GM23338 (cell line): ENCODE measurements around the gene SEC22A. TPM values are rescaled to one million over a fixed set of nuclear protein-coding genes. Genes with fewer than 3 reads are reported as not detected.

Source experiments
- ATAC-seq: fragments of 200-7000 bp; cut with Tn5 transposase; 3 replicates; pipeline ENCODE4 v1.9.1; 2020
- DNase-seq: peaks from one replicate; pipeline ENCODE4 v3.0.0-alpha.2; 2015; ENCODE audit warnings: low spot score
- H2AFZ ChIP-seq: fragments of 200-600 bp; sonication (generic); 2 replicates; pipeline ENCODE4 v1.8.0; 2016; ENCODE audit warnings: antibody characterized with exemption, mild to moderate bottlenecking, moderate library complexity
- H3F3A ChIP-seq: fragments of 200-600 bp; sonication (generic); replicated peaks from 2 replicates; pipeline ENCODE4 v1.8.0; 2017; ENCODE audit warnings: antibody characterized with exemption, mixed run types, low read depth
- H3K27ac ChIP-seq: fragments of 200-600 bp; sonication (generic); 2 replicates; pipeline ENCODE4 v1.6.1; 2016; ENCODE audit warnings: low read depth
- H3K27me3 ChIP-seq: fragments of 200-600 bp; sonication (generic); 2 replicates; pipeline ENCODE4 v1.8.0; 2016; ENCODE audit warnings: mild to moderate bottlenecking, mixed run types, moderate library complexity; ENCODE audit not compliant: insufficient read depth
- H3K36me3 ChIP-seq: fragments of 200-600 bp; sonication (generic); 2 replicates; pipeline ENCODE4 v1.8.0; 2016; ENCODE audit warnings: mild to moderate bottlenecking; ENCODE audit not compliant: insufficient read depth
- H3K4me1 ChIP-seq: fragments of 200-600 bp; sonication (generic); 2 replicates; pipeline ENCODE4 v1.8.0; 2016; ENCODE audit warnings: mild to moderate bottlenecking, moderate library complexity; ENCODE audit not compliant: insufficient read depth
- H3K4me2 ChIP-seq: fragments of 200-600 bp; sonication (generic); 2 replicates; pipeline ENCODE4 v1.7.1; 2017; ENCODE audit warnings: mixed run types
- H3K4me3 ChIP-seq: fragments of 200-600 bp; sonication (generic); 2 replicates; pipeline ENCODE4 v1.6.1; 2016; ENCODE audit warnings: mixed run types
- H3K79me2 ChIP-seq: fragments of 200-600 bp; sonication (generic); replicated peaks from 2 replicates; pipeline ENCODE4 v1.8.0; 2017; ENCODE audit warnings: mild to moderate bottlenecking; ENCODE audit not compliant: insufficient read depth
- H3K9me2 ChIP-seq: fragments of 200-600 bp; sonication (generic); 2 replicates; pipeline ENCODE4 v1.8.0; 2017; ENCODE audit not compliant: insufficient read depth
- H4K20me1 ChIP-seq: fragments of 200-600 bp; sonication (generic); replicated peaks from 2 replicates; pipeline ENCODE4 v1.8.0; 2017; ENCODE audit warnings: mild to moderate bottlenecking; ENCODE audit not compliant: insufficient read depth
- H3K27ac Mint-ChIP-seq: 2 replicates; pipeline ENCODE4 v1.8.0; 2020; ENCODE audit warnings: inconsistent platforms, mild to moderate bottlenecking, moderate library complexity, mixed read lengths
- H3K27me3 Mint-ChIP-seq: 3 replicates; pipeline ENCODE4 v1.8.0; 2022; ENCODE audit warnings: low read depth, mild to moderate bottlenecking, moderate library complexity, mixed read lengths, inconsistent platforms; ENCODE audit not compliant: insufficient read depth, poor library complexity
- H3K36me3 Mint-ChIP-seq: 3 replicates; pipeline ENCODE4 v1.8.0; 2021; ENCODE audit warnings: low read depth, mild to moderate bottlenecking, inconsistent platforms, moderate library complexity, mixed read lengths
- H3K4me1 Mint-ChIP-seq: 3 replicates; pipeline ENCODE4 v1.8.0; 2020; ENCODE audit warnings: mild to moderate bottlenecking, inconsistent platforms, mixed read lengths
- H3K4me3 Mint-ChIP-seq: 3 replicates; pipeline ENCODE4 v1.8.0; 2021; ENCODE audit warnings: moderate library complexity, mild to moderate bottlenecking, inconsistent platforms, mixed read lengths
- H3K9me3 Mint-ChIP-seq: 3 replicates; pipeline ENCODE4 v1.8.0; 2020; ENCODE audit warnings: moderate library complexity, mild to moderate bottlenecking, inconsistent platforms, mixed read lengths
- CREB1 ChIP-seq: fragments of 250-450 bp; sonication (Bioruptor Pico); IDR thresholded peaks from 2 replicates; pipeline ENCODE4 v1.5.0; 2020; ENCODE audit warnings: low read depth, mild to moderate bottlenecking, moderate library complexity
- EZH2 ChIP-seq: fragments of 200-600 bp; sonication (generic); IDR thresholded peaks from one replicate; pipeline ENCODE4 v1.8.0; 2017; ENCODE audit warnings: antibody characterized with exemption, mild to moderate bottlenecking, low read depth; ENCODE audit not compliant: unreplicated experiment
- EZH2phosphoT487 ChIP-seq: fragments of 200-600 bp; sonication (generic); IDR thresholded peaks from one replicate; pipeline ENCODE4 v1.8.1; 2018; ENCODE audit warnings: antibody characterized with exemption; ENCODE audit not compliant: unreplicated experiment
- JUNB ChIP-seq: IDR thresholded peaks from one replicate; pipeline ENCODE4 v1.6.1; 2016; ENCODE audit warnings: antibody characterized with exemption; ENCODE audit not compliant: unreplicated experiment
- NANOG ChIP-seq: IDR thresholded peaks from 2 replicates; pipeline ENCODE4 v1.6.1; 2016; ENCODE audit warnings: antibody characterized with exemption, borderline replicate concordance
- POLR2AphosphoS5 ChIP-seq: IDR thresholded peaks from 2 replicates; pipeline ENCODE4 v1.6.1; 2016; ENCODE audit warnings: antibody characterized with exemption, low read depth
- STAT1 ChIP-seq: IDR thresholded peaks from one replicate; pipeline ENCODE4 v1.6.1; 2016; ENCODE audit warnings: antibody characterized with exemption; ENCODE audit not compliant: unreplicated experiment
- ZNF114 ChIP-seq: fragments of 250-450 bp; sonication (Bioruptor Pico); IDR thresholded peaks from 2 replicates; pipeline ENCODE4 v1.5.0; 2020; ENCODE audit warnings: mild to moderate bottlenecking, moderate library complexity
- ZNF331 ChIP-seq: fragments of 250-450 bp; sonication (Bioruptor Pico); IDR thresholded peaks from 2 replicates; pipeline ENCODE4 v1.5.0; 2020; ENCODE audit warnings: low read depth, mild to moderate bottlenecking, moderate library complexity
- long read RNA-seq: library from polyadenylated mRNA; unstranded; transcript quantifications from one replicate; pipeline ENCODE4 v2.0.0, GENCODE V29; 2020; ENCODE audit not compliant: unreplicated experiment
- polyA plus RNA-seq: library from polyadenylated mRNA; unstranded; fragments of >200 nt; fragmentation: Nextera tagmentation; extraction: Ambion mirVana; gene quantifications from 2 replicates; pipeline ENCODE4 v1.2.1, GENCODE V29; 2016
- total RNA-seq: library from RNA; depleted of rRNA; stranded (reverse); fragments of >200 nt; shearing (Covaris generic); gene quantifications from 2 replicates; pipeline ENCODE4 v1.2.3, GENCODE V29; 2014; rRNA removed
- TF ChIP-seq, protein P1 (sequence below), 2 experiments: fragments of 200-600 bp in 1 of 2; sonication (generic) in 1 of 2; conservative IDR thresholded peaks; 2 replicates each; pipeline versions ENCODE4 v1.5.1 to v1.6.1; 2016 to 2017; ENCODE audit warnings: antibody characterized with exemption in 2 of 2, low read depth in 2 of 2, mild to moderate bottlenecking in 2 of 2, moderate library complexity in 1 of 2
- TF ChIP-seq, protein P2 (sequence below): IDR thresholded peaks from one replicate; pipeline ENCODE4 v1.6.1; 2018; ENCODE audit warnings: antibody characterized with exemption; ENCODE audit not compliant: unreplicated experiment
- TF ChIP-seq, protein P3 (sequence below): fragments of 250-450 bp; sonication (Bioruptor Pico); IDR thresholded peaks from 2 replicates; pipeline ENCODE4 v1.5.0; 2020; ENCODE audit warnings: mild to moderate bottlenecking, moderate library complexity

The SEC22A gene, protein sequence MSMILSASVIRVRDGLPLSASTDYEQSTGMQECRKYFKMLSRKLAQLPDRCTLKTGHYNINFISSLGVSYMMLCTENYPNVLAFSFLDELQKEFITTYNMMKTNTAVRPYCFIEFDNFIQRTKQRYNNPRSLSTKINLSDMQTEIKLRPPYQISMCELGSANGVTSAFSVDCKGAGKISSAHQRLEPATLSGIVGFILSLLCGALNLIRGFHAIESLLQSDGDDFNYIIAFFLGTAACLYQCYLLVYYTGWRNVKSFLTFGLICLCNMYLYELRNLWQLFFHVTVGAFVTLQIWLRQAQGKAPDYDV
- total RNA-seq = 24.1 and 26.7 TPM in 2 replicates
- 5.3 and 11.2 TPM in 2 replicates for polyA plus RNA-seq
- long read RNA-seq, transcript SEC22A-210 (7 exons, 972 nt) = major isoform, 10 of 17 reads
- long read RNA-seq, partial matches to known transcripts = 2 of 17 reads
- long read RNA-seq, other reads (novel, unspliced or antisense) = 5 of 17 reads

DNA sequence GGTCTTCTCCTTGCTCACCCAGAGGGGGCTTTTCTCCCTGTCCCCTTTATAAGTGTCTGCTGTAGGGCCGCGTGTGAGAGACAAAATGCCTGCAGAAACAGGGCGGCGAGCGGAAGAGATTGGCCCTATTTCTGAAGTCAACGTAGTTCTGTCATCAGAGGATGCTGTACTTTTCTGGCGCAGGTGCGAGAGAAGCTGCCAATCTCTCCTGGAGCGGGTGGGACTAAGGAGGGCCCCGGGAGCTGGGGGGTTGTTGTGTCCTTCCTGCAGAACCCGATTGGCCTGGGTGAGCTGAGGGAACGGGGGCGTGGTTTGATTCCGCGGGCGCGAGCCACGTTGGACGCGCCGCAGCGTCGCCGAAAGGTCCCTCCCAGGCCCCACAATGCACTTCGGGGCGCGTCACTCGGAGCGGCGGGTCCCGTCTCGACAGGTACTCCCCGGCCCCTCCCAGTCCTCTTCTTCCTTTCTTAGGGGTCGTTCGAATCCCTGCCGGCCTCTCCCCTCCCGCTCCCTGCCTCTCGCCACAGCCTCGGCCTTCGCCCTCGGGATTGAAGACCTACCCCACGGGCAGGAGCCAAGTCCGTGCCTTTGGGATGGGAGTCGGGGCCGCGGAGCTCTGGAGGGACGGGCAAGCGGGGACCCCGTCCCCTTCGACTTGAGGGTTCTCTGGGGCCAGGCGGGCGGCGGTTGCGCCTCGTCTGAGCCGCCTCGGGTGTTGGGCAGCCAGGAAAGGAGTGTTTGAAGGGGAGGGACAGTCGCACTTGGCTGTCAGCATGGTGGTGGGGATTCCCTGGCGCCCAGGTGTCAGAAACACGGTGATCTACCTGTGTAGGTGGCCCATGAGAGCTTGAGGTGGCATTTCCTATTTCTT is at the start of gene SEC22A:
Gene SEC22A (plus strand): TSS at position 387 of the 871 bp plus-strand sequence. CDS start 7,275 bp downstream, outside the sequence.
- no peaks in the 10 kb centered on the region for H3K36me3 Mint-ChIP-seq
- peak within 1 kb of the TSS; percentile 89 for H3K4me3 ChIP-seq
- DNase-seq (peak; percentile 100), ATAC-seq (peak; percentile 98)
- peak within 1 kb of the TSS; percentile 96 for H3K4me2 ChIP-seq
- peak within 1 kb of the TSS; percentile 84 for H3K4me3 Mint-ChIP-seq
- no peaks in the 10 kb centered on the region for H3K27me3 ChIP-seq
- 0 out of 2 replicates have a peak, but pooled peaks cover 4% of the 10 kb centered on the region for H3K4me1 ChIP-seq
- H3K9me3 Mint-ChIP-seq = peaks cover 3% of the 10 kb centered on the region; the same call in 1 of the 3 replicates
- H3K27ac ChIP-seq = peak within 1 kb of the TSS; percentile 90
- H3K36me3 ChIP-seq = no peaks in the 10 kb centered on the region
- peak within 1 kb of the TSS; percentile 97 for H2AFZ ChIP-seq
- no peaks in the 10 kb centered on the region for H3K9me2 ChIP-seq
- H3K27ac Mint-ChIP-seq = peak within 1 kb of the TSS; percentile 85
- H3K27me3 Mint-ChIP-seq = peaks cover 8% of the 10 kb centered on the region
- no peaks in the 10 kb centered on the region for H3K79me2 ChIP-seq
- peaks cover 9% of the 10 kb centered on the region for H3K4me1 Mint-ChIP-seq
- H4K20me1 ChIP-seq = no peaks in the 10 kb centered on the region
- H3F3A ChIP-seq = no peaks in the 10 kb centered on the region
- TF ChIP-seq EZH2 (no peak), POLR2AphosphoS5 (peak; percentile 86), CREB1 (CRISPR knock-in tag) (peak; percentile 89), ZNF114 (CRISPR knock-in tag) (no peak), NANOG (no peak), ZNF331 (CRISPR knock-in tag) (no peak), STAT1 (no peak), EZH2phosphoT487 (no peak), JUNB (no peak)
- TF ChIP-seq, protein P1, sequence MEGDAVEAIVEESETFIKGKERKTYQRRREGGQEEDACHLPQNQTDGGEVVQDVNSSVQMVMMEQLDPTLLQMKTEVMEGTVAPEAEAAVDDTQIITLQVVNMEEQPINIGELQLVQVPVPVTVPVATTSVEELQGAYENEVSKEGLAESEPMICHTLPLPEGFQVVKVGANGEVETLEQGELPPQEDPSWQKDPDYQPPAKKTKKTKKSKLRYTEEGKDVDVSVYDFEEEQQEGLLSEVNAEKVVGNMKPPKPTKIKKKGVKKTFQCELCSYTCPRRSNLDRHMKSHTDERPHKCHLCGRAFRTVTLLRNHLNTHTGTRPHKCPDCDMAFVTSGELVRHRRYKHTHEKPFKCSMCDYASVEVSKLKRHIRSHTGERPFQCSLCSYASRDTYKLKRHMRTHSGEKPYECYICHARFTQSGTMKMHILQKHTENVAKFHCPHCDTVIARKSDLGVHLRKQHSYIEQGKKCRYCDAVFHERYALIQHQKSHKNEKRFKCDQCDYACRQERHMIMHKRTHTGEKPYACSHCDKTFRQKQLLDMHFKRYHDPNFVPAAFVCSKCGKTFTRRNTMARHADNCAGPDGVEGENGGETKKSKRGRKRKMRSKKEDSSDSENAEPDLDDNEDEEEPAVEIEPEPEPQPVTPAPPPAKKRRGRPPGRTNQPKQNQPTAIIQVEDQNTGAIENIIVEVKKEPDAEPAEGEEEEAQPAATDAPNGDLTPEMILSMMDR (conservative IDR thresholded peaks at IDR 0.05; ENCODE audit: low read depth in 2 of 2) = no peak
- TF ChIP-seq, protein P2, sequence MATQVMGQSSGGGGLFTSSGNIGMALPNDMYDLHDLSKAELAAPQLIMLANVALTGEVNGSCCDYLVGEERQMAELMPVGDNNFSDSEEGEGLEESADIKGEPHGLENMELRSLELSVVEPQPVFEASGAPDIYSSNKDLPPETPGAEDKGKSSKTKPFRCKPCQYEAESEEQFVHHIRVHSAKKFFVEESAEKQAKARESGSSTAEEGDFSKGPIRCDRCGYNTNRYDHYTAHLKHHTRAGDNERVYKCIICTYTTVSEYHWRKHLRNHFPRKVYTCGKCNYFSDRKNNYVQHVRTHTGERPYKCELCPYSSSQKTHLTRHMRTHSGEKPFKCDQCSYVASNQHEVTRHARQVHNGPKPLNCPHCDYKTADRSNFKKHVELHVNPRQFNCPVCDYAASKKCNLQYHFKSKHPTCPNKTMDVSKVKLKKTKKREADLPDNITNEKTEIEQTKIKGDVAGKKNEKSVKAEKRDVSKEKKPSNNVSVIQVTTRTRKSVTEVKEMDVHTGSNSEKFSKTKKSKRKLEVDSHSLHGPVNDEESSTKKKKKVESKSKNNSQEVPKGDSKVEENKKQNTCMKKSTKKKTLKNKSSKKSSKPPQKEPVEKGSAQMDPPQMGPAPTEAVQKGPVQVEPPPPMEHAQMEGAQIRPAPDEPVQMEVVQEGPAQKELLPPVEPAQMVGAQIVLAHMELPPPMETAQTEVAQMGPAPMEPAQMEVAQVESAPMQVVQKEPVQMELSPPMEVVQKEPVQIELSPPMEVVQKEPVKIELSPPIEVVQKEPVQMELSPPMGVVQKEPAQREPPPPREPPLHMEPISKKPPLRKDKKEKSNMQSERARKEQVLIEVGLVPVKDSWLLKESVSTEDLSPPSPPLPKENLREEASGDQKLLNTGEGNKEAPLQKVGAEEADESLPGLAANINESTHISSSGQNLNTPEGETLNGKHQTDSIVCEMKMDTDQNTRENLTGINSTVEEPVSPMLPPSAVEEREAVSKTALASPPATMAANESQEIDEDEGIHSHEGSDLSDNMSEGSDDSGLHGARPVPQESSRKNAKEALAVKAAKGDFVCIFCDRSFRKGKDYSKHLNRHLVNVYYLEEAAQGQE = no peak
- TF ChIP-seq, protein P3, sequence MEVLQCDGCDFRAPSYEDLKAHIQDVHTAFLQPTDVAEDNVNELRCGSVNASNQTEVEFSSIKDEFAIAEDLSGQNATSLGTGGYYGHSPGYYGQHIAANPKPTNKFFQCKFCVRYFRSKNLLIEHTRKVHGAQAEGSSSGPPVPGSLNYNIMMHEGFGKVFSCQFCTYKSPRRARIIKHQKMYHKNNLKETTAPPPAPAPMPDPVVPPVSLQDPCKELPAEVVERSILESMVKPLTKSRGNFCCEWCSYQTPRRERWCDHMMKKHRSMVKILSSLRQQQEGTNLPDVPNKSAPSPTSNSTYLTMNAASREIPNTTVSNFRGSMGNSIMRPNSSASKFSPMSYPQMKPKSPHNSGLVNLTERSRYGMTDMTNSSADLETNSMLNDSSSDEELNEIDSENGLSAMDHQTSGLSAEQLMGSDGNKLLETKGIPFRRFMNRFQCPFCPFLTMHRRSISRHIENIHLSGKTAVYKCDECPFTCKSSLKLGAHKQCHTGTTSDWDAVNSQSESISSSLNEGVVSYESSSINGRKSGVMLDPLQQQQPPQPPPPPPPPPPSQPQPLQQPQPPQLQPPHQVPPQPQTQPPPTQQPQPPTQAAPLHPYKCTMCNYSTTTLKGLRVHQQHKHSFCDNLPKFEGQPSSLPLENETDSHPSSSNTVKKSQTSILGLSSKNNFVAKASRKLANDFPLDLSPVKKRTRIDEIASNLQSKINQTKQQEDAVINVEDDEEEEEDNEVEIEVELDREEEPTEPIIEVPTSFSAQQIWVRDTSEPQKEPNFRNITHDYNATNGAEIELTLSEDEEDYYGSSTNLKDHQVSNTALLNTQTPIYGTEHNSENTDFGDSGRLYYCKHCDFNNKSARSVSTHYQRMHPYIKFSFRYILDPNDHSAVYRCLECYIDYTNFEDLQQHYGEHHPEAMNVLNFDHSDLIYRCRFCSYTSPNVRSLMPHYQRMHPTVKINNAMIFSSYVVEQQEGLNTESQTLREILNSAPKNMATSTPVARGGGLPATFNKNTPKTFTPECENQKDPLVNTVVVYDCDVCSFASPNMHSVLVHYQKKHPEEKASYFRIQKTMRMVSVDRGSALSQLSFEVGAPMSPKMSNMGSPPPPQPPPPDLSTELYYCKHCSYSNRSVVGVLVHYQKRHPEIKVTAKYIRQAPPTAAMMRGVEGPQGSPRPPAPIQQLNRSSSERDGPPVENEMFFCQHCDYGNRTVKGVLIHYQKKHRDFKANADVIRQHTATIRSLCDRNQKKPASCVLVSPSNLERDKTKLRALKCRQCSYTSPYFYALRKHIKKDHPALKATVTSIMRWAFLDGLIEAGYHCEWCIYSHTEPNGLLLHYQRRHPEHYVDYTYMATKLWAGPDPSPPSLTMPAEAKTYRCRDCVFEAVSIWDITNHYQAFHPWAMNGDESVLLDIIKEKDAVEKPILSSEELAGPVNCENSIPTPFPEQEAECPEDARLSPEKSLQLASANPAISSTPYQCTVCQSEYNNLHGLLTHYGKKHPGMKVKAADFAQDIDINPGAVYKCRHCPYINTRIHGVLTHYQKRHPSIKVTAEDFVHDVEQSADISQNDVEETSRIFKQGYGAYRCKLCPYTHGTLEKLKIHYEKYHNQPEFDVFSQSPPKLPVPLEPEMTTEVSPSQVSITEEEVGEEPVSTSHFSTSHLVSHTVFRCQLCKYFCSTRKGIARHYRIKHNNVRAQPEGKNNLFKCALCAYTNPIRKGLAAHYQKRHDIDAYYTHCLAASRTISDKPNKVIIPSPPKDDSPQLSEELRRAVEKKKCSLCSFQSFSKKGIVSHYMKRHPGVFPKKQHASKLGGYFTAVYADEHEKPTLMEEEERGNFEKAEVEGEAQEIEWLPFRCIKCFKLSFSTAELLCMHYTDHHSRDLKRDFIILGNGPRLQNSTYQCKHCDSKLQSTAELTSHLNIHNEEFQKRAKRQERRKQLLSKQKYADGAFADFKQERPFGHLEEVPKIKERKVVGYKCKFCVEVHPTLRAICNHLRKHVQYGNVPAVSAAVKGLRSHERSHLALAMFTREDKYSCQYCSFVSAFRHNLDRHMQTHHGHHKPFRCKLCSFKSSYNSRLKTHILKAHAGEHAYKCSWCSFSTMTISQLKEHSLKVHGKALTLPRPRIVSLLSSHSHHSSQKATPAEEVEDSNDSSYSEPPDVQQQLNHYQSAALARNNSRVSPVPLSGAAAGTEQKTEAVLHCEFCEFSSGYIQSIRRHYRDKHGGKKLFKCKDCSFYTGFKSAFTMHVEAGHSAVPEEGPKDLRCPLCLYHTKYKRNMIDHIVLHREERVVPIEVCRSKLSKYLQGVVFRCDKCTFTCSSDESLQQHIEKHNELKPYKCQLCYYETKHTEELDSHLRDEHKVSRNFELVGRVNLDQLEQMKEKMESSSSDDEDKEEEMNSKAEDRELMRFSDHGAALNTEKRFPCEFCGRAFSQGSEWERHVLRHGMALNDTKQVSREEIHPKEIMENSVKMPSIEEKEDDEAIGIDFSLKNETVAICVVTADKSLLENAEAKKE (CRISPR knock-in tag) = no peak
